A673 (cell line): Measurements from ENCODE around the gene MDN1.

Source experiments
- CTCF ChIP-seq: fragments of 300-800, 200-600 bp; sonication (generic); conservative IDR thresholded peaks from 2 replicates; pipeline ENCODE4 v1.5.1; 2017; ENCODE audit warnings: low read depth, mild to moderate bottlenecking, antibody characterized with exemption, low read length, moderate library complexity, mixed read lengths
- EZH2 ChIP-seq: fragments of 200-600 bp; sonication (generic); IDR thresholded peaks from 2 replicates; pipeline ENCODE4 v1.6.1; 2017; ENCODE audit warnings: borderline replicate concordance, low read depth, mild to moderate bottlenecking, mixed read lengths, antibody characterized with exemption, low read length; ENCODE audit not compliant: poor library complexity, severe bottlenecking

- TF ChIP-seq CTCF: no peak
- TF ChIP-seq EZH2: no peak
Measured at GRCh38 chr6:89650579-89650978, 169.0 kb downstream of the MDN1 start.
